Measurements from ENCODE around the gene STRIP2. TPM values are rescaled to one million over a fixed set of nuclear protein-coding genes. Genes with fewer than 3 reads are reported as not detected.
A peak's percentile ranks its signal among the peaks of the same experiment; 100 is the strongest.

Gene STRIP2
- total RNA-seq, 1 donor from 2014 or later = 6.5 TPM

DNA sequence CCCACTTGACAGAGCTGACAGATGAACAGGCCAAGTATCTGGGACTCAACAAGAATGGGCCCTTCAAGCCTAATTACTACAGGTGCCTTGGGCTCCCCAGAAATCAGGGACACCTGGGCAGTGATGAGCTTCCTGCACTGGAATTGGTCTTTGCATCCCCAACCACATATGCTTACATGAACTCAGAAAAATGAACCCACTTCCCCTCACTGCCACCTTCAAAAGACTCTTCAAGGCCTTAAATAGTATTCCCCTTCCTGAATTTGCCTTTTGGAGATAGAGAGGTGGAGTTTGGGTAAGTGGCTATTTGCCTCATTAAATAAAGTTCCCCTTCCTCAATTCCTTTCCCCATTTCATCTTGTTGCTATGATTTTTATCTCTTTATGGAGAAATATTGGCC is 7.8 kb upstream of the STRIP2 start:
- no peak overlapping the region for H3K4me3 Mint-ChIP-seq (ENCODE audit: low read depth)
- H3K9me3 Mint-ChIP-seq (ENCODE audit: low read depth) = no peaks in the 10 kb centered on the region
- H3K36me3 Mint-ChIP-seq (ENCODE audit: insufficient read depth) = peaks cover 15% of the 10 kb centered on the region
- no peak overlapping the region for H3K27ac Mint-ChIP-seq
- no peak for DNase-seq (ENCODE audit: low spot score, unreplicated experiment)
- no peak for TF ChIP-seq CTCF (IDR thresholded peaks at IDR 0.05; ENCODE audit: unreplicated experiment)
- H3K27me3 Mint-ChIP-seq = peaks cover 2% of the 10 kb centered on the region
- no peaks in the 10 kb centered on the region for H3K4me1 Mint-ChIP-seq (ENCODE audit: low read depth)

DNA sequence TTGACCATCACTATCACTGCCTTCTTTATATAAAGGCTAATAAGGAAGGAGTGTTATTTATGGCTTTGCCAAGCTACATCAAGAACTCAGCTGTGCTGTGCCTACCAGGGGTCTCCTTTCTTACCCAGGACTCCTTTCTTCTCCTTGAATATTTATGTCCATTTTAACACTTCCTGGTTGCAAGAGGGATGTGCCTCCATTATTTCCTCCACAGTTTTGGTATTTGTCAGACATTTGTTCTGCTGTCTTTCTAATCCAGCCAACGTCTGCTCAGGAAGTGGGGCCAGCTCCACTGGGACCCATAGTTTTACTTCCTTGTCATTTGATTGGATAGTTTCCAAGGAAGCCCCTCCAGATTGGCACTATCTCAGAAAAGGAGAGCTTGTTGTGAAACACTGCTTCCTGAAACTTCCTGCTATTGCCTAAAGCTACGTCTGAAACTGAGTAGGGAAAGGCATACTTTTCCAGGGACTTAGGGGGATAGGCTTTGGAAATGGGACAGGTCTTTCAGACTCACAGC is 6.6 kb upstream of the STRIP2 start:
- H3K9me3 Mint-ChIP-seq (ENCODE audit: low read depth) = no peaks in the 10 kb centered on the region
- H3K36me3 Mint-ChIP-seq (ENCODE audit: insufficient read depth) = peaks cover 15% of the 10 kb centered on the region
- no peaks in the 10 kb centered on the region for H3K4me1 Mint-ChIP-seq (ENCODE audit: low read depth)
- no peak overlapping the region for H3K4me3 Mint-ChIP-seq (ENCODE audit: low read depth)
- H3K27ac Mint-ChIP-seq = no peak overlapping the region
- H3K27me3 Mint-ChIP-seq = peaks cover 9% of the 10 kb centered on the region
- TF ChIP-seq CTCF (IDR thresholded peaks at IDR 0.05; ENCODE audit: unreplicated experiment) = no peak
- no peak for DNase-seq (ENCODE audit: low spot score, unreplicated experiment)

- peaks cover 8% of the 10 kb centered on the region for H3K4me1 Mint-ChIP-seq (ENCODE audit: low read depth)
These were observed 2.2 kb upstream of the STRIP2 start for GRCh38 chr7:129431911-129432643.

GRCh38 chr7:129434675-129435318 is 565 bp downstream of the STRIP2 start:
- Mint-ChIP-seq H3K4me1 (ENCODE audit: low read depth) (peaks cover 8% of the 10 kb centered on the region), H3K9me3 (ENCODE audit: low read depth) (no peaks in the 10 kb centered on the region), H3K27ac (peak overlapping the region; percentile 84), H3K27me3 (peaks cover 33% of the 10 kb centered on the region), H3K36me3 (ENCODE audit: insufficient read depth) (no peaks in the 10 kb centered on the region), H3K4me3 (ENCODE audit: low read depth) (peak overlapping the region; percentile 89)
- DNase-seq (ENCODE audit: low spot score, unreplicated experiment) = peak; percentile 19
- no peak for TF ChIP-seq CTCF (IDR thresholded peaks at IDR 0.05; ENCODE audit: unreplicated experiment)

More at GRCh38 chr7:129431911-129432643, 2.2 kb upstream of the STRIP2 start:
- Mint-ChIP-seq H3K4me3 (ENCODE audit: low read depth) (no peak overlapping the region), H3K27ac (no peak overlapping the region), H3K36me3 (ENCODE audit: insufficient read depth) (peaks cover 2% of the 10 kb centered on the region), H3K27me3 (peaks cover 33% of the 10 kb centered on the region), H3K9me3 (ENCODE audit: low read depth) (no peaks in the 10 kb centered on the region)
- no peak for DNase-seq (ENCODE audit: low spot score, unreplicated experiment)
- no peak for TF ChIP-seq CTCF (IDR thresholded peaks at IDR 0.05; ENCODE audit: unreplicated experiment)

DNA sequence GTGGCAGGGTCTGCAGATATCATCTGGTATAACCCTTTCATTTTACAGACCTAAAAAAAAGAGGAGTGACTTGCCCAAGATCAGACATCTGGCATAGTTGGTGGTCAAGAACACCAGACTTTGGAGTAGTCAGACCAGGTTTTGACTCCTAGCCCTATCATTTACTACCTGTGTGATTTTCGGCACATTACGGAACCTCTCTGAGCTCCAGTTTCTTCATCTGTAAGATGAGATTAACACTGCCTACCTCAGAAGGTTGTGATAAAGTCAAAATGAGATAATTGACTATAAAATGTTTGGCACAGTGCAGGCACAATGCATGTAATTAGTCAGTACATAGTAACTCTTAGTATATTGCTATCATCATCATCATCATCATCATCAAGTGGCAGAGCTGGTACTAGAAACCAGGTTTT is 1.2 kb downstream of the STRIP2 start:
- DNase-seq (ENCODE audit: low spot score, unreplicated experiment) = no peak
- TF ChIP-seq CTCF (IDR thresholded peaks at IDR 0.05; ENCODE audit: unreplicated experiment) = no peak
- Mint-ChIP-seq H3K9me3 (ENCODE audit: low read depth) (no peaks in the 10 kb centered on the region), H3K27ac (no peak overlapping the region), H3K27me3 (peaks cover 33% of the 10 kb centered on the region), H3K4me1 (ENCODE audit: low read depth) (peaks cover 8% of the 10 kb centered on the region), H3K4me3 (ENCODE audit: low read depth) (peak overlapping the region; percentile 89), H3K36me3 (ENCODE audit: insufficient read depth) (no peaks in the 10 kb centered on the region)
